GM12878 (cell line): Measurements from ENCODE around the gene PCLO. TPM values are rescaled to one million over a fixed set of nuclear protein-coding genes. Genes with fewer than 3 reads are reported as not detected.

ENCODE experiments used
- ATAC-seq: fragments of 200-7000 bp; cut with Tn5 transposase; 3 replicates; pipeline ENCODE4 v1.9.1; 2020; ENCODE audit warnings: mild to moderate bottlenecking, moderate library complexity
- BruUV-seq: library from RNA; stranded (reverse); fragments of 400-500 nt; replicated peaks from 2 replicates; lab custom pipeline; 2021; lab: Mats Ljungman, UMichigan
- CTCF ChIA-PET: fragments of 300-600 bp; sonication (Branson Sonifier 250); formaldehyde crosslinking; extraction: SDS; loops from one replicate; lab custom pipeline; 2021; ENCODE audit warnings: inconsistent platforms; lab: Yijun Ruan, JAX
- POLR2A ChIA-PET: fragments of 350-600 bp; formaldehyde crosslinking; extraction: SDS; loops from one replicate; lab custom pipeline; 2021; ENCODE audit warnings: inconsistent platforms; lab: Charles Lee
- RAD21 ChIA-PET: fragments of 300-600 bp; sonication (Branson Sonifier 250); formaldehyde crosslinking; loops from one replicate; lab custom pipeline; 2023; ENCODE audit warnings: antibody characterized with exemption; ENCODE audit not compliant: unreplicated experiment; lab: Charles Lee
- SMC1A ChIA-PET: fragments of 300-600 bp; sonication (Branson Sonifier 250); formaldehyde crosslinking; loops from one replicate; lab custom pipeline; 2023; ENCODE audit not compliant: unreplicated experiment, uncharacterized antibody; lab: Charles Lee
- DNase-seq: peaks from one replicate; pipeline ENCODE4 v3.0.0-alpha.2; 2011; ENCODE audit warnings: low read depth, low spot score
- FAIRE-seq: peaks from 3 replicates; lab custom pipeline; 2011; peaks lifted over from hg19 to GRCh38; lab: Jason Lieb, UNC
- H2AFZ ChIP-seq: 2 replicates; pipeline ENCODE4 v1.6.0; 2011; ENCODE audit warnings: low read depth, low read length, control low read depth; ENCODE audit not compliant: control insufficient read depth
- H3K27ac ChIP-seq: 2 replicates; pipeline ENCODE4 v1.5.1; 2011; ENCODE audit warnings: control low read depth; ENCODE audit not compliant: control insufficient read depth, insufficient read depth
- H3K27me3 ChIP-seq, 2 experiments: replicated peaks in 1 of 2; 2 replicates each; pipeline versions ENCODE4 v1.6.0 to v1.6.1; 2011; ENCODE audit warnings: low read length in 1 of 2; ENCODE audit not compliant: control insufficient read depth in 2 of 2, insufficient read depth in 2 of 2
- H3K36me3 ChIP-seq, 2 experiments: 2 replicates each; pipeline ENCODE4 v1.5.1; 2011; ENCODE audit warnings: low read length in 1 of 2; ENCODE audit not compliant: control insufficient read depth in 2 of 2, insufficient read depth in 2 of 2
- H3K4me1 ChIP-seq: 2 replicates; pipeline ENCODE4 v1.6.1; 2011; ENCODE audit warnings: mild to moderate bottlenecking, low read length, moderate library complexity, mixed read lengths; ENCODE audit not compliant: control insufficient read depth, insufficient read depth
- H3K4me2 ChIP-seq: 2 replicates; pipeline ENCODE4 v1.6.0; 2011; ENCODE audit warnings: control low read depth; ENCODE audit not compliant: control insufficient read depth, insufficient read depth
- H3K4me3 ChIP-seq: fragments of 200-600 bp; sonication (generic); 2 replicates; pipeline ENCODE4 v1.5.1; 2016
- H3K79me2 ChIP-seq: 2 replicates; pipeline ENCODE4 v1.6.0; 2011; ENCODE audit warnings: low read length; ENCODE audit not compliant: control insufficient read depth, insufficient read depth
- H3K9ac ChIP-seq: 2 replicates; pipeline ENCODE4 v1.8.0; 2011; ENCODE audit warnings: low read length, control low read depth, mixed read lengths; ENCODE audit not compliant: control insufficient read depth, insufficient read depth
- H3K9me3 ChIP-seq: replicated peaks from 3 replicates; pipeline ENCODE4 v1.5.1; 2011; ENCODE audit warnings: mild to moderate bottlenecking, low read length; ENCODE audit not compliant: control insufficient read depth, insufficient read depth
- H4K20me1 ChIP-seq: 2 replicates; pipeline ENCODE4 v1.6.0; 2011; ENCODE audit not compliant: control insufficient read depth, insufficient read depth
- ASH2L ChIP-seq: fragments of 300-600, 200-600 bp; sonication (generic); IDR thresholded peaks from 2 replicates; pipeline ENCODE4 v1.6.1; 2017; ENCODE audit warnings: low read depth, mild to moderate bottlenecking, borderline replicate concordance
- BACH1 ChIP-seq: fragments of 450-650 bp; IDR thresholded peaks from 2 replicates; pipeline ENCODE4 v1.6.1; 2017; ENCODE audit warnings: mild to moderate bottlenecking, borderline replicate concordance
- BHLHE40 ChIP-seq, 2 experiments: fragments of 450-650 bp in 1 of 2; IDR thresholded peaks; 2 replicates each; pipeline ENCODE4 v1.6.1; 2011 to 2017; ENCODE audit warnings: low read depth in 2 of 2, borderline replicate concordance in 1 of 2, improper control_type of control experiment in 1 of 2, low read length in 1 of 2, mild to moderate bottlenecking in 1 of 2
- BRCA1 ChIP-seq: IDR thresholded peaks from 2 replicates; pipeline ENCODE4 v1.6.1; 2011; ENCODE audit warnings: low read depth, low read length, improper control_type of control experiment
- CEBPB ChIP-seq, 2 experiments: fragments of 150-350 bp in 1 of 2; IDR thresholded peaks; 2 replicates each; pipeline ENCODE4 v1.6.1; 2012 to 2014; ENCODE audit warnings: low read depth in 2 of 2, low read length in 2 of 2, borderline replicate concordance in 1 of 2, inconsistent platforms in 1 of 2
- EZH2 ChIP-seq: IDR thresholded peaks from 2 replicates; pipeline ENCODE4 v1.6.1; 2012; ENCODE audit warnings: low read depth, mild to moderate bottlenecking, control low read depth, inconsistent platforms, low read length, borderline replicate concordance; ENCODE audit not compliant: control insufficient read depth
- HDGF ChIP-seq: fragments of 450-650 bp; IDR thresholded peaks from 2 replicates; pipeline ENCODE4 v1.6.1; 2016; ENCODE audit warnings: antibody characterized with exemption
- KLF5 ChIP-seq: fragments of 450-650 bp; IDR thresholded peaks from 2 replicates; pipeline ENCODE4 v1.6.1; 2014; ENCODE audit warnings: mild to moderate bottlenecking; ENCODE audit not compliant: partially characterized antibody
- RAD51 ChIP-seq: fragments of 450-650 bp; IDR thresholded peaks from 2 replicates; pipeline ENCODE4 v1.6.1; 2016; ENCODE audit warnings: moderate library complexity, mild to moderate bottlenecking, inconsistent platforms
- SP1 ChIP-seq: IDR thresholded peaks from one replicate; pipeline ENCODE4 v1.6.1; 2011; ENCODE audit warnings: low read depth, low read length
- SUPT20H ChIP-seq: IDR thresholded peaks from 2 replicates; pipeline ENCODE4 v1.6.1; 2011; ENCODE audit warnings: low read depth, mild to moderate bottlenecking, low read length, moderate library complexity, borderline replicate concordance; ENCODE audit not compliant: control insufficient read depth
- TCF3 ChIP-seq: IDR thresholded peaks from 2 replicates; pipeline ENCODE4 v1.6.1; 2012; ENCODE audit warnings: low read depth, mild to moderate bottlenecking, low read length, borderline replicate concordance; ENCODE audit not compliant: insufficient read depth
- ZNF24 ChIP-seq: fragments of 450-650 bp; IDR thresholded peaks from 2 replicates; pipeline ENCODE4 v1.6.1; 2017; ENCODE audit warnings: antibody characterized with exemption, mild to moderate bottlenecking
- ZNF592 ChIP-seq: fragments of 450-650 bp; IDR thresholded peaks from 2 replicates; pipeline ENCODE4 v1.6.1; 2017; ENCODE audit warnings: mild to moderate bottlenecking, moderate library complexity
- WGBS: methylation state at CpG from one replicate; pipeline ENCODE4 v1.1.6; 2016; ENCODE audit warnings: low lambda C conversion rate; ENCODE audit not compliant: insufficient replicate concordance, insufficient coverage; ENCODE audit errors: missing lambda C conversion rate; 5-methylcytosine and 5-hydroxymethylcytosine counted together
- in situ Hi-C: fragments of 300-500 bp; cut with MboI; formaldehyde crosslinking; loops from 9 replicates; pipeline ENCODE4 v1.14.3; 2018; ENCODE audit warnings: mixed read lengths
- intact Hi-C: fragments of 100-400 bp; cut with micrococcal nuclease; formaldehyde crosslinking; loops from one replicate; pipeline ENCODE4 v1.14.2; 2022; ENCODE audit not compliant: unreplicated experiment
- polyA plus RNA-seq, 11 experiments: library from polyadenylated mRNA; depleted of rRNA in 4 of 11; unstranded in 6 of 11; stranded (reverse) in 5 of 11; fragments of >200 nt; fragmentation: Nextera tagmentation in 4 of 11; fragmentation: Illumina TruSeq in 1 of 11; extraction: Ambion mirVana in 4 of 11; extraction: Trizol in 1 of 11; gene quantifications; 1 replicate in 1 of 11; 2 replicates in 10 of 11; pipeline versions ENCODE4 v1.2.1 to v1.2.3, GENCODE V29; 2011 to 2016; ENCODE audit warnings: inconsistent platforms in 2 of 11, missing spikeins in 2 of 11, low read depth in 1 of 11
- total RNA-seq, 4 experiments: library from RNA; depleted of rRNA in 3 of 4; stranded (reverse); fragments of >200 nt in 3 of 4; fragmentation: Illumina TruSeq in 1 of 4; extraction: Trizol in 1 of 4; gene quantifications; 2 replicates each; pipeline versions ENCODE4 v1.2.1 to v1.2.3, GENCODE V29; 2013 to 2021
- TF ChIP-seq, protein P1 (sequence below): fragments of 450-650 bp; IDR thresholded peaks from 2 replicates; pipeline ENCODE4 v1.6.1; 2014; ENCODE audit warnings: mild to moderate bottlenecking

Gene PCLO
- total and polyA plus RNA-seq, 10 of the 15 experiments (the other 5 are each of a cell fraction or from before 2014, with no cell fraction given): 0.01 to 0.08 (median 0.03) TPM; not detected in 6

DNA sequence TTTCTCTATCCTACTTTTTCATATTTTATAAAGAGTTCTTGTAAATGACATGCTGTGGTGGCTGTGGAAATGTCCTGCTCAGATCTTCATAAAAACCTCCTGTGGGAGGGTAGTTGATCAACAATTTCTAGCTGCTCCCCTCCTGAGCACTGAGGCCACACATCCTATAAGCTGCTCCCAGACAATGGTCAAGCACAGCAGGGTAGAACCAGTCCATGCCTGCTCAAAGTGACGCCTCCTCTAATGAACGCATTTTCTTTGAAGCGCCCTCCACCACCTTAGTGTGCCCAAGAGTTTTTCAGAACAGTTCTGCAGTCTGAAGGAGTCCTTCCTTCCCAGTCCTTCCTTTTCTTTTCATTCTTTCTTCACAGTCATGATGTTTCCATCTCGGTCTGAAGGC lies 420.5 kb downstream of the PCLO start:
- Histone ChIP-seq H3K4me3 (no peak overlapping the region), H3K4me2 (no peak overlapping the region), H3K27ac (no peak overlapping the region), H3K27me3 (no peaks in the 10 kb centered on the region; a peak in 1 of 4 replicates), H3K9me3 (no peaks in the 10 kb centered on the region), H3K9ac (no peak overlapping the region), H3K36me3 (no peaks in the 10 kb centered on the region), H4K20me1 (no peaks in the 10 kb centered on the region), H2AFZ (no peak overlapping the region), H3K79me2 (no peaks in the 10 kb centered on the region), H3K4me1 (no peaks in the 10 kb centered on the region)
- 43% methylated on average over 4 of the region's 4 CpGs for WGBS
- ChIA-PET SMC1A (no interaction called here), POLR2A (no interaction called here), CTCF (interaction anchor here (2.5 kb wide), 1 partner anchor 12 kb away, joined by 8 read pairs; no protein-coding TSS in a partner anchor), RAD21 (no interaction called here)
- no peak for DNase-seq
- TF ChIP-seq SP1 (no peak), BRCA1 (no peak), SUPT20H (no peak), ASH2L (no peak), BACH1 (no peak), KLF5 (no peak), RAD51 (no peak), BHLHE40 (IDR thresholded peaks at IDR 0.05; ENCODE audit: borderline replicate concordance in 1 of 2, low read depth in 2 of 2, low read length in 1 of 2) (no peak), ZNF592 (no peak), HDGF (no peak), CEBPB (IDR thresholded peaks at IDR 0.05; ENCODE audit: borderline replicate concordance in 1 of 2, low read depth in 2 of 2, low read length in 2 of 2) (no peak), TCF3 (no peak), ZNF24 (no peak), EZH2 (no peak)
- TF ChIP-seq, protein P1, sequence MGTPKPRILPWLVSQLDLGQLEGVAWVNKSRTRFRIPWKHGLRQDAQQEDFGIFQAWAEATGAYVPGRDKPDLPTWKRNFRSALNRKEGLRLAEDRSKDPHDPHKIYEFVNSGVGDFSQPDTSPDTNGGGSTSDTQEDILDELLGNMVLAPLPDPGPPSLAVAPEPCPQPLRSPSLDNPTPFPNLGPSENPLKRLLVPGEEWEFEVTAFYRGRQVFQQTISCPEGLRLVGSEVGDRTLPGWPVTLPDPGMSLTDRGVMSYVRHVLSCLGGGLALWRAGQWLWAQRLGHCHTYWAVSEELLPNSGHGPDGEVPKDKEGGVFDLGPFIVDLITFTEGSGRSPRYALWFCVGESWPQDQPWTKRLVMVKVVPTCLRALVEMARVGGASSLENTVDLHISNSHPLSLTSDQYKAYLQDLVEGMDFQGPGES: no peak
- ATAC-seq: no peak
- in situ Hi-C loops: no loop called here
- BruUV-seq: no TSS peak
- FAIRE-seq: no peak
- intact Hi-C loops: no loop called here
